Breast epithelium (tissue), 4 donors: ENCODE measurements around the gene FUBP3. TPM values are rescaled to one million over a fixed set of nuclear protein-coding genes. Genes with fewer than 3 reads are reported as not detected.

Source experiments
- DNase-seq, 2 donors: peaks; one replicate each; pipeline ENCODE4 v3.0.0-alpha.2; 2019; ENCODE audit warnings: low spot score in 2 of 2
- H3K27ac ChIP-seq, 2 donors: fragments of 200-600 bp; sonication (generic) in 1 of 2; one replicate each; pipeline ENCODE4 v1.5.1; 2016 to 2019; ENCODE audit warnings: mild to moderate bottlenecking in 1 of 2
- H3K27me3 ChIP-seq, 2 donors: fragments of 200-600 bp; sonication (generic) in 1 of 2; one replicate each; pipeline versions ENCODE4 v1.5.1 to v1.6.0; 2017 to 2019; ENCODE audit warnings: control low read depth in 1 of 2, mild to moderate bottlenecking in 1 of 2
- H3K36me3 ChIP-seq: fragments of 200-600 bp; one replicate; pipeline ENCODE4 v1.5.1; 2019
- H3K4me1 ChIP-seq, 2 donors: fragments of 200-600 bp; sonication (generic); one replicate each; pipeline ENCODE4 v1.5.1; 2016 to 2019; ENCODE audit warnings: control low read depth in 1 of 2
- H3K4me3 ChIP-seq, 3 donors: fragments of 200-600 bp; sonication (generic); 1 replicate in 2 of 3; 2 replicates in 1 of 3; pipeline ENCODE4 v1.5.1; 2016 to 2019; ENCODE audit warnings: mild to moderate bottlenecking in 3 of 3, moderate library complexity in 2 of 3
- H3K9me3 ChIP-seq, 2 donors: fragments of 200-600 bp; sonication (generic) in 1 of 2; one replicate each; pipeline ENCODE4 v1.5.1; 2016 to 2019; ENCODE audit warnings: control low read depth in 1 of 2
- POLR2A ChIP-seq: fragments of 450-650 bp; IDR thresholded peaks from one replicate; pipeline ENCODE4 v1.6.1; 2016; ENCODE audit warnings: antibody characterized with exemption, mild to moderate bottlenecking, moderate library complexity
- POLR2AphosphoS5 ChIP-seq, 3 donors: sonication (generic); formaldehyde crosslinking; IDR thresholded peaks; one replicate each; pipeline ENCODE4 v1.6.1; 2017; ENCODE audit warnings: antibody characterized with exemption in 3 of 3
- intact Hi-C: fragments of 100-400 bp; cut with DNase I; formaldehyde crosslinking; loops from one replicate; pipeline ENCODE4 v1.15.1; 2023; ENCODE audit warnings: low total_unique reads
- total RNA-seq, 3 donors: library from RNA; depleted of rRNA; stranded (reverse); fragments of >200 nt; gene quantifications; one replicate each; pipeline ENCODE4 v1.1.0, GENCODE V29; 2016
- TF ChIP-seq, protein P1 (sequence below), 3 donors: fragments of 450-650 bp; IDR thresholded peaks; one replicate each; pipeline ENCODE4 v1.5.1; 2016 to 2017; ENCODE audit warnings: antibody characterized with exemption in 3 of 3, mild to moderate bottlenecking in 3 of 3, moderate library complexity in 3 of 3

FUBP3 gene, protein sequence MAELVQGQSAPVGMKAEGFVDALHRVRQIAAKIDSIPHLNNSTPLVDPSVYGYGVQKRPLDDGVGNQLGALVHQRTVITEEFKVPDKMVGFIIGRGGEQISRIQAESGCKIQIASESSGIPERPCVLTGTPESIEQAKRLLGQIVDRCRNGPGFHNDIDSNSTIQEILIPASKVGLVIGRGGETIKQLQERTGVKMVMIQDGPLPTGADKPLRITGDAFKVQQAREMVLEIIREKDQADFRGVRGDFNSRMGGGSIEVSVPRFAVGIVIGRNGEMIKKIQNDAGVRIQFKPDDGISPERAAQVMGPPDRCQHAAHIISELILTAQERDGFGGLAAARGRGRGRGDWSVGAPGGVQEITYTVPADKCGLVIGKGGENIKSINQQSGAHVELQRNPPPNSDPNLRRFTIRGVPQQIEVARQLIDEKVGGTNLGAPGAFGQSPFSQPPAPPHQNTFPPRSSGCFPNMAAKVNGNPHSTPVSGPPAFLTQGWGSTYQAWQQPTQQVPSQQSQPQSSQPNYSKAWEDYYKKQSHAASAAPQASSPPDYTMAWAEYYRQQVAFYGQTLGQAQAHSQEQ
- 10 to 100 TPM; 36.6 to 42.6 (median 38.7) TPM for total RNA-seq

GRCh38 chr9:130578865-130579737, at the start of gene FUBP3:
TSS of gene FUBP3 (plus strand) at chr9:130579577. CDS start at chr9:130579681, 104 bp downstream.
- peak; percentile 77 to 95 (median 88) for TF ChIP-seq POLR2AphosphoS5 (IDR thresholded peaks at IDR 0.05)
- TF ChIP-seq POLR2A = peak; percentile 85
- TF ChIP-seq, protein P1, sequence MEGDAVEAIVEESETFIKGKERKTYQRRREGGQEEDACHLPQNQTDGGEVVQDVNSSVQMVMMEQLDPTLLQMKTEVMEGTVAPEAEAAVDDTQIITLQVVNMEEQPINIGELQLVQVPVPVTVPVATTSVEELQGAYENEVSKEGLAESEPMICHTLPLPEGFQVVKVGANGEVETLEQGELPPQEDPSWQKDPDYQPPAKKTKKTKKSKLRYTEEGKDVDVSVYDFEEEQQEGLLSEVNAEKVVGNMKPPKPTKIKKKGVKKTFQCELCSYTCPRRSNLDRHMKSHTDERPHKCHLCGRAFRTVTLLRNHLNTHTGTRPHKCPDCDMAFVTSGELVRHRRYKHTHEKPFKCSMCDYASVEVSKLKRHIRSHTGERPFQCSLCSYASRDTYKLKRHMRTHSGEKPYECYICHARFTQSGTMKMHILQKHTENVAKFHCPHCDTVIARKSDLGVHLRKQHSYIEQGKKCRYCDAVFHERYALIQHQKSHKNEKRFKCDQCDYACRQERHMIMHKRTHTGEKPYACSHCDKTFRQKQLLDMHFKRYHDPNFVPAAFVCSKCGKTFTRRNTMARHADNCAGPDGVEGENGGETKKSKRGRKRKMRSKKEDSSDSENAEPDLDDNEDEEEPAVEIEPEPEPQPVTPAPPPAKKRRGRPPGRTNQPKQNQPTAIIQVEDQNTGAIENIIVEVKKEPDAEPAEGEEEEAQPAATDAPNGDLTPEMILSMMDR (IDR thresholded peaks at IDR 0.05) = no peak
- Histone ChIP-seq H3K4me3 (peak within 1 kb of the TSS; percentile 89 to 93 (median 90)), H3K27ac (peak within 1 kb of the TSS; percentile 85 to 93), H3K36me3 (no peaks in the 10 kb centered on the region), H3K4me1 (peaks cover 5 to 10% of the 10 kb centered on the region in 2 donors), H3K27me3 (no peaks in the 10 kb centered on the region), H3K9me3 (no peaks in the 10 kb centered on the region)
- peak; percentile 88 to 92 for DNase-seq
- intact Hi-C loops = no loop called here

DNA sequence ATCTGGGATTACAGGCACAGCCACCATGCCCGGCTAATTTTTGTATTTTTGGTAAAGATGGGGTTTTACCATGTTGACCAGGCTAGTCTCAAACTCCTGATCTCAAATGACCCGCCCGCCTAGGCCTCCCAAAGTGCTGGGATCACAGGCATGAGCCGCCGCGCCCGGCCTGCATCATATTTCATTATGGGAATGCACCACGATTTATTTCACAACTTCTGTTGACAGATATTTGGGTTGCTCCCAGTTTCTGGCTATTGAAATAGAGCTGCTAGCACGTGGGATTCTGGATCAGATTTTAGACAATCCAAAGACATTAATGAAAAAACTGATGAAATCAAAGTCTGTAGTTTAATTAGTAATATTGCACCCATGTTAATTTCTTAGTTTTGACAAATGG, 48.4 kb upstream of the FUBP3 start:
- Histone ChIP-seq H3K9me3 (no peaks in the 10 kb centered on the region), H3K4me3 (no peak overlapping the region), H3K36me3 (no peaks in the 10 kb centered on the region)

DNA sequence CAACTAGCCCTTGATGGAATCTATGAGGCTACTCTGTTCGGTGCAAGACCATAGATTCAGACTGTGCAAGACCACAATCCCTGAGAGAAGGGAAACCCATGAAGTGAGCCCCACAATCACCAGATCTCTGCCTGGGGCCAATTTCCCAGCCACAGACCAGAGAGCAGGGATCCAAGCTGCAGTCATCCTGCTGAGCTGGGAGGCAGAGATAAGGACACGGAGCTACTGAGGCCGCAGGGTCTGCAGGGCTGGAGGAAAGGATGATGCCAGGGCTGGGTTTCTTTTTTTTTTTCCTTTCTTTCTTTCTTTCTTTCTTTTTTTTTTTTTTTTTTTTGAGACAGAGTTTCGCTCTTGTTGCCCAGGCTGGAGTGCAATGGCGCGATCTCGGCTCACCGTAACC, 47.7 kb upstream of the FUBP3 start:
- Histone ChIP-seq H3K4me3 (no peak overlapping the region), H3K27ac (no peak overlapping the region), H3K36me3 (no peaks in the 10 kb centered on the region), H3K9me3 (no peaks in the 10 kb centered on the region), H3K27me3 (peaks cover 5 to 23% of the 10 kb centered on the region in 2 donors), H3K4me1 (no peaks in the 10 kb centered on the region)
- intact Hi-C loops = no loop called here
- TF ChIP-seq POLR2A (no peak), POLR2AphosphoS5 (IDR thresholded peaks at IDR 0.05) (no peak)
- TF ChIP-seq, protein P1 (IDR thresholded peaks at IDR 0.05) = no peak
- no peak for DNase-seq

More for the DNA sequence above, 48.4 kb upstream of the FUBP3 start:
- Histone ChIP-seq H3K4me1 (no peaks in the 10 kb centered on the region), H3K27me3 (peaks cover 0 to 16% of the 10 kb centered on the region in 2 donors), H3K27ac (no peak overlapping the region)
- intact Hi-C loops = no loop called here
- no peak for DNase-seq
- TF ChIP-seq, protein P1 (IDR thresholded peaks at IDR 0.05) = no peak
- TF ChIP-seq POLR2A = no peak

GRCh38 chr9:130532426-130533080, 46.8 kb upstream of the FUBP3 start:
- intact Hi-C loops = no loop called here
- DNase-seq = no peak
- no peaks in the 10 kb centered on the region for H3K9me3 ChIP-seq
- H3K36me3 ChIP-seq = no peaks in the 10 kb centered on the region
- H3K27me3 ChIP-seq = peaks cover 5 to 29% of the 10 kb centered on the region in 2 donors
- no peaks in the 10 kb centered on the region for H3K4me1 ChIP-seq
- TF ChIP-seq POLR2A (no peak), POLR2AphosphoS5 (IDR thresholded peaks at IDR 0.05) (no peak)
- TF ChIP-seq, protein P1 (IDR thresholded peaks at IDR 0.05) = no peak
- no peak overlapping the region for H3K27ac ChIP-seq
- H3K4me3 ChIP-seq = no peak overlapping the region
